Caco-2 (cell line): Measurements from ENCODE around the gene LY6G5B. TPM values are rescaled to one million over a fixed set of nuclear protein-coding genes. Genes with fewer than 3 reads are reported as not detected.

ENCODE experiments used
- BruUV-seq: library from RNA; stranded (reverse); fragments of 400-500 nt; replicated peaks from 2 replicates; lab custom pipeline; 2021; lab: Mats Ljungman, UMichigan
- CTCF ChIA-PET: fragments of 300-600 bp; sonication (Branson Sonifier 250); formaldehyde crosslinking; loops from one replicate; lab custom pipeline; 2022; ENCODE audit warnings: antibody characterized with exemption; lab: Charles Lee
- POLR2A ChIA-PET: fragments of 300-600 bp; sonication (Branson Sonifier 250); formaldehyde crosslinking; loops from one replicate; lab custom pipeline; 2022; ENCODE audit warnings: antibody characterized with exemption; lab: Charles Lee
- DNase-seq, 2 experiments: peaks; one replicate each; pipeline versions ENCODE4 v3.0.0 to v3.0.0-alpha.2; 2020 to 2022
- H3K27me3 ChIP-seq: replicated peaks from 2 replicates; pipeline ENCODE4 v1.6.0; 2011; ENCODE audit warnings: low read length; ENCODE audit not compliant: control insufficient read depth, insufficient read depth
- H3K36me3 ChIP-seq: 2 replicates; pipeline ENCODE4 v1.5.1; 2011; ENCODE audit warnings: low read length; ENCODE audit not compliant: control insufficient read depth, insufficient read depth
- H3K4me1 ChIP-seq: fragments of 250-450 bp; sonication (Bioruptor Pico); 2 replicates; pipeline ENCODE4 v1.5.1; 2020; ENCODE audit warnings: mild to moderate bottlenecking
- H3K4me3 ChIP-seq: 2 replicates; pipeline ENCODE4 v1.5.1; 2011; ENCODE audit warnings: low read depth, mild to moderate bottlenecking, control low read depth, low read length
- H3K9me3 ChIP-seq: fragments of 250-450 bp; sonication (Bioruptor Pico); 2 replicates; pipeline ENCODE4 v1.5.1; 2020; ENCODE audit warnings: mild to moderate bottlenecking, moderate library complexity
- H3K27ac Mint-ChIP-seq: one replicate; pipeline ENCODE4 v1.8.0; 2022; ENCODE audit warnings: mixed read lengths; ENCODE audit not compliant: unreplicated experiment
- H3K27me3 Mint-ChIP-seq: one replicate; pipeline ENCODE4 v1.8.0; 2022; ENCODE audit warnings: mixed read lengths; ENCODE audit not compliant: insufficient read depth, unreplicated experiment
- H3K36me3 Mint-ChIP-seq: one replicate; pipeline ENCODE4 v1.8.0; 2022; ENCODE audit warnings: mild to moderate bottlenecking, mixed read lengths; ENCODE audit not compliant: insufficient read depth, unreplicated experiment
- H3K4me1 Mint-ChIP-seq: one replicate; pipeline ENCODE4 v1.8.0; 2022; ENCODE audit warnings: low read depth, mixed read lengths; ENCODE audit not compliant: unreplicated experiment
- H3K4me3 Mint-ChIP-seq: one replicate; pipeline ENCODE4 v1.8.0; 2022; ENCODE audit warnings: mild to moderate bottlenecking, moderate library complexity, mixed read lengths; ENCODE audit not compliant: unreplicated experiment
- H3K9me3 Mint-ChIP-seq: one replicate; pipeline ENCODE4 v1.8.0; 2022; ENCODE audit warnings: mixed read lengths; ENCODE audit not compliant: unreplicated experiment
- intact Hi-C: fragments of 100-400 bp; cut with micrococcal nuclease; formaldehyde crosslinking; loops from one replicate; pipeline ENCODE4 v1.10.0; 2022; ENCODE audit not compliant: unreplicated experiment
- total RNA-seq: library from RNA; stranded (reverse); gene quantifications from 2 replicates; pipeline ENCODE4 v1.2.3, GENCODE V29; 2022
- TF ChIP-seq, protein P1 (sequence below), 2 experiments: fragments of 200-600 bp in 1 of 2; IDR thresholded peaks; 1 replicate in 1 of 2; 2 replicates in 1 of 2; pipeline versions ENCODE4 v1.5.1 to v1.8.0; 2011 to 2022; ENCODE audit warnings: antibody characterized with exemption in 1 of 2, control low read depth in 1 of 2, inconsistent platforms in 1 of 2, low read depth in 1 of 2, low read length in 1 of 2, mild to moderate bottlenecking in 1 of 2, moderate library complexity in 1 of 2; ENCODE audit not compliant: insufficient read depth in 1 of 2, severe bottlenecking in 1 of 2, unreplicated experiment in 1 of 2

Gene LY6G5B
- total RNA-seq, 1 experiment from 2014 or later, result 17.5 TPM

GRCh38 chr6:31654574-31655348 is 15.0 kb upstream of the LY6G5B start:
- H3K4me3 ChIP-seq, result peak overlapping the region; percentile 6; the same call in 1 of the 2 replicates
- H3K36me3 ChIP-seq, result peaks cover 7% of the 10 kb centered on the region
- H3K9me3 ChIP-seq, result no peaks in the 10 kb centered on the region
- H3K4me1 ChIP-seq, result peaks cover 46% of the 10 kb centered on the region
- ChIA-PET POLR2A (interaction anchor here (0.6 to 1.7 kb wide), 11 partner anchors 8 to 208 kb away, joined by 3 to 25 read pairs (median 4); partner anchors contain the start of genes CSNK2B, DDX39B, GPANK1 and HSPA1A), CTCF (interaction anchor here (0.6 to 1.1 kb wide), 3 partner anchors 28 to 108 kb away, joined by 3 to 4 read pairs (median 3); partner anchors contain the start of gene ATP6V1G2)
- Mint-ChIP-seq H3K4me3 (no peak overlapping the region), H3K9me3 (no peaks in the 10 kb centered on the region), H3K27ac (peak overlapping the region; percentile 74), H3K36me3 (peaks cover 65% of the 10 kb centered on the region), H3K4me1 (peaks cover 41% of the 10 kb centered on the region), H3K27me3 (no peaks in the 10 kb centered on the region)
- TF ChIP-seq, protein P1, sequence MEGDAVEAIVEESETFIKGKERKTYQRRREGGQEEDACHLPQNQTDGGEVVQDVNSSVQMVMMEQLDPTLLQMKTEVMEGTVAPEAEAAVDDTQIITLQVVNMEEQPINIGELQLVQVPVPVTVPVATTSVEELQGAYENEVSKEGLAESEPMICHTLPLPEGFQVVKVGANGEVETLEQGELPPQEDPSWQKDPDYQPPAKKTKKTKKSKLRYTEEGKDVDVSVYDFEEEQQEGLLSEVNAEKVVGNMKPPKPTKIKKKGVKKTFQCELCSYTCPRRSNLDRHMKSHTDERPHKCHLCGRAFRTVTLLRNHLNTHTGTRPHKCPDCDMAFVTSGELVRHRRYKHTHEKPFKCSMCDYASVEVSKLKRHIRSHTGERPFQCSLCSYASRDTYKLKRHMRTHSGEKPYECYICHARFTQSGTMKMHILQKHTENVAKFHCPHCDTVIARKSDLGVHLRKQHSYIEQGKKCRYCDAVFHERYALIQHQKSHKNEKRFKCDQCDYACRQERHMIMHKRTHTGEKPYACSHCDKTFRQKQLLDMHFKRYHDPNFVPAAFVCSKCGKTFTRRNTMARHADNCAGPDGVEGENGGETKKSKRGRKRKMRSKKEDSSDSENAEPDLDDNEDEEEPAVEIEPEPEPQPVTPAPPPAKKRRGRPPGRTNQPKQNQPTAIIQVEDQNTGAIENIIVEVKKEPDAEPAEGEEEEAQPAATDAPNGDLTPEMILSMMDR (IDR thresholded peaks at IDR 0.05; ENCODE audit: insufficient read depth in 1 of 2, low read depth in 1 of 2, low read length in 1 of 2, severe bottlenecking in 1 of 2, unreplicated experiment in 1 of 2), result no peak
- no peaks in the 10 kb centered on the region for H3K27me3 ChIP-seq
- no TSS peak for BruUV-seq
- intact Hi-C loops, result loop anchor here (2.0 kb wide), 1 partner anchor 108 kb away; the partner anchor contains the start of genes ATP6V1G2 and NFKBIL1
- no peak for DNase-seq

GRCh38 chr6:31655349-31656237 is 14.2 kb upstream of the LY6G5B start, which contains the start of gene APOM:
APOM (plus strand) TSS chr6:31655894; CDS start chr6:31655967, 73 bp downstream.
- H3K27me3 ChIP-seq, result no peaks in the 10 kb centered on the region
- H3K9me3 ChIP-seq, result no peaks in the 10 kb centered on the region
- peak within 1 kb of the TSS; percentile 74 for H3K27ac Mint-ChIP-seq
- TF ChIP-seq, protein P1 (IDR thresholded peaks at IDR 0.05; ENCODE audit: insufficient read depth in 1 of 2, low read depth in 1 of 2, low read length in 1 of 2, severe bottlenecking in 1 of 2, unreplicated experiment in 1 of 2), result peak in 1 of 2 experiments; percentile 19
- intact Hi-C loops, result loop anchor here (2.0 kb wide), 1 partner anchor 109 kb away; the partner anchor contains the start of genes ATP6V1G2 and NFKBIL1
- peaks cover 41% of the 10 kb centered on the region for H3K4me1 Mint-ChIP-seq
- H3K4me3 ChIP-seq, result peak within 1 kb of the TSS; percentile 20
- H3K4me1 ChIP-seq, result peaks cover 46% of the 10 kb centered on the region
- ChIA-PET POLR2A (interaction anchor here (0.5 to 1.7 kb wide), 13 partner anchors 9 to 207 kb away, joined by 3 to 25 read pairs (median 4); partner anchors contain the start of genes CSNK2B, DDX39B, GPANK1 and HSPA1A), CTCF (interaction anchor here (0.6 to 1.1 kb wide), 5 partner anchors 9 to 1393 kb away, joined by 3 to 4 read pairs (median 3); partner anchors contain the start of genes ATP6V1G2 and GPANK1)
- H3K9me3 Mint-ChIP-seq, result no peaks in the 10 kb centered on the region
- peak; percentile 80 to 87 for DNase-seq
- H3K36me3 ChIP-seq, result peaks cover 7% of the 10 kb centered on the region
- H3K27me3 Mint-ChIP-seq, result no peaks in the 10 kb centered on the region
- H3K36me3 Mint-ChIP-seq, result peaks cover 66% of the 10 kb centered on the region
- peak within 1 kb of the TSS; percentile 60 for H3K4me3 Mint-ChIP-seq
- BruUV-seq, result no TSS peak
